CD4-positive, alpha-beta T cell (primary cell): ENCODE results near the gene MUC4. TPM values are rescaled to one million over a fixed set of nuclear protein-coding genes. Genes with fewer than 3 reads are reported as not detected.

Experiments
- ATAC-seq: fragments of 200-7000 bp; cut with Tn5 transposase; one replicate; pipeline ENCODE4 v1.10.0; 2022; ENCODE audit warnings: mild to moderate bottlenecking; ENCODE audit not compliant: poor library complexity
- CTCF ChIA-PET: fragments of 350-600 bp; sonication (Branson Sonifier 250); formaldehyde crosslinking; loops from one replicate; lab custom pipeline; 2021; ENCODE audit warnings: antibody characterized with exemption, inconsistent platforms; lab: Charles Lee
- POLR2A ChIA-PET: fragments of 350-600 bp; sonication (Branson Sonifier 250); formaldehyde crosslinking; loops from one replicate; lab custom pipeline; 2021; ENCODE audit warnings: antibody characterized with exemption, inconsistent platforms; lab: Charles Lee
- DNase-seq, 14 experiments: peaks; one replicate each; pipeline ENCODE4 v3.0.0-alpha.2; 2013 to 2020; ENCODE audit warnings: mixed read lengths in 2 of 14
- H3K27ac ChIP-seq, 2 donors: one replicate each; pipeline versions ENCODE4 v1.5.1 to v1.7.0; 2013; ENCODE audit warnings: low read length in 2 of 2, low read depth in 1 of 2, mild to moderate bottlenecking in 1 of 2
- H3K27me3 ChIP-seq, 2 experiments: 1 replicate in 1 of 2; 2 replicates in 1 of 2; pipeline versions ENCODE4 v1.6.1 to v1.7.0; 2013; ENCODE audit warnings: low read length in 2 of 2, control low read depth in 1 of 2, mild to moderate bottlenecking in 1 of 2, moderate library complexity in 1 of 2; ENCODE audit not compliant: insufficient read depth in 2 of 2, control insufficient read depth in 1 of 2
- H3K36me3 ChIP-seq: one replicate; pipeline ENCODE4 v1.6.1; 2013; ENCODE audit warnings: low read length, control low read depth; ENCODE audit not compliant: insufficient read depth
- H3K4me1 ChIP-seq: one replicate; pipeline ENCODE4 v1.6.1; 2013; ENCODE audit warnings: low read length, control low read depth; ENCODE audit not compliant: insufficient read depth
- H3K4me3 ChIP-seq: one replicate; pipeline ENCODE4 v1.5.1; 2013; ENCODE audit warnings: mild to moderate bottlenecking, low read length, moderate library complexity
- H3K9me3 ChIP-seq, 2 experiments: 1 replicate in 1 of 2; 2 replicates in 1 of 2; pipeline versions ENCODE4 v1.6.1 to v1.7.0; 2013; ENCODE audit warnings: low read length in 2 of 2, mild to moderate bottlenecking in 2 of 2, control low read depth in 1 of 2, moderate library complexity in 1 of 2; ENCODE audit not compliant: control insufficient read depth in 1 of 2, insufficient read depth in 1 of 2
- H3K27ac Mint-ChIP-seq: one replicate; pipeline ENCODE4 v1.8.0; 2020; ENCODE audit warnings: mixed read lengths
- H3K27me3 Mint-ChIP-seq: one replicate; pipeline ENCODE4 v1.8.0; 2021; ENCODE audit warnings: mixed read lengths
- H3K36me3 Mint-ChIP-seq: one replicate; pipeline ENCODE4 v1.8.0; 2021; ENCODE audit warnings: low read depth, mixed read lengths
- H3K4me1 Mint-ChIP-seq: one replicate; pipeline ENCODE4 v1.8.0; 2021; ENCODE audit warnings: low read depth, mixed read lengths
- H3K4me3 Mint-ChIP-seq: one replicate; pipeline ENCODE4 v1.8.0; 2020; ENCODE audit warnings: mild to moderate bottlenecking, mixed read lengths
- H3K9me3 Mint-ChIP-seq: one replicate; pipeline ENCODE4 v1.8.0; 2020; ENCODE audit warnings: mixed read lengths
- intact Hi-C, 2 experiments: fragments of 100-400 bp; cut with DNase I in 1 of 2; cut with micrococcal nuclease in 1 of 2; formaldehyde crosslinking; loops; one replicate each; pipeline versions ENCODE4 v1.15.1 to v1.9.0; 2023 to 2025; cut with DNase I, micrococcal nuclease
- total RNA-seq, 174 experiments: library from RNA in 2 of 174; stranded (reverse) in 2 of 174; gene quantifications; one replicate each; pipeline ENCODE4 v1.2.3 and lab custom pipeline; 2021 to 2026
- TF ChIP-seq, protein P1 (sequence below): fragments of 200-600 bp; IDR thresholded peaks from one replicate; pipeline ENCODE4 v1.8.0; 2022; ENCODE audit warnings: antibody characterized with exemption, mild to moderate bottlenecking

MUC4 gene
- total RNA-seq, 2 experiments from 2014 or later = not detected

- ChIA-PET CTCF (no interaction called here), POLR2A (no interaction called here)
- peaks cover 3% of the 10 kb centered on the region for H3K4me1 ChIP-seq
- H3K9me3 ChIP-seq = no peaks in the 10 kb centered on the region
- intact Hi-C loops = no loop called here
- Mint-ChIP-seq H3K27ac (no peak overlapping the region), H3K36me3 (peaks cover 25% of the 10 kb centered on the region), H3K4me3 (no peak overlapping the region), H3K27me3 (no peaks in the 10 kb centered on the region), H3K9me3 (no peaks in the 10 kb centered on the region), H3K4me1 (no peaks in the 10 kb centered on the region)
- peaks cover 9% of the 10 kb centered on the region for H3K36me3 ChIP-seq
- ATAC-seq = no peak
- H3K27me3 ChIP-seq = no peaks in the 10 kb centered on the region
- H3K4me3 ChIP-seq = no peak overlapping the region
- TF ChIP-seq, protein P1, sequence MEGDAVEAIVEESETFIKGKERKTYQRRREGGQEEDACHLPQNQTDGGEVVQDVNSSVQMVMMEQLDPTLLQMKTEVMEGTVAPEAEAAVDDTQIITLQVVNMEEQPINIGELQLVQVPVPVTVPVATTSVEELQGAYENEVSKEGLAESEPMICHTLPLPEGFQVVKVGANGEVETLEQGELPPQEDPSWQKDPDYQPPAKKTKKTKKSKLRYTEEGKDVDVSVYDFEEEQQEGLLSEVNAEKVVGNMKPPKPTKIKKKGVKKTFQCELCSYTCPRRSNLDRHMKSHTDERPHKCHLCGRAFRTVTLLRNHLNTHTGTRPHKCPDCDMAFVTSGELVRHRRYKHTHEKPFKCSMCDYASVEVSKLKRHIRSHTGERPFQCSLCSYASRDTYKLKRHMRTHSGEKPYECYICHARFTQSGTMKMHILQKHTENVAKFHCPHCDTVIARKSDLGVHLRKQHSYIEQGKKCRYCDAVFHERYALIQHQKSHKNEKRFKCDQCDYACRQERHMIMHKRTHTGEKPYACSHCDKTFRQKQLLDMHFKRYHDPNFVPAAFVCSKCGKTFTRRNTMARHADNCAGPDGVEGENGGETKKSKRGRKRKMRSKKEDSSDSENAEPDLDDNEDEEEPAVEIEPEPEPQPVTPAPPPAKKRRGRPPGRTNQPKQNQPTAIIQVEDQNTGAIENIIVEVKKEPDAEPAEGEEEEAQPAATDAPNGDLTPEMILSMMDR = no peak
- H3K27ac ChIP-seq = no peak overlapping the region
- no peak for DNase-seq
These were observed 94.3 kb downstream of the MUC4 start for GRCh38 chr3:195717416-195717815.

DNA sequence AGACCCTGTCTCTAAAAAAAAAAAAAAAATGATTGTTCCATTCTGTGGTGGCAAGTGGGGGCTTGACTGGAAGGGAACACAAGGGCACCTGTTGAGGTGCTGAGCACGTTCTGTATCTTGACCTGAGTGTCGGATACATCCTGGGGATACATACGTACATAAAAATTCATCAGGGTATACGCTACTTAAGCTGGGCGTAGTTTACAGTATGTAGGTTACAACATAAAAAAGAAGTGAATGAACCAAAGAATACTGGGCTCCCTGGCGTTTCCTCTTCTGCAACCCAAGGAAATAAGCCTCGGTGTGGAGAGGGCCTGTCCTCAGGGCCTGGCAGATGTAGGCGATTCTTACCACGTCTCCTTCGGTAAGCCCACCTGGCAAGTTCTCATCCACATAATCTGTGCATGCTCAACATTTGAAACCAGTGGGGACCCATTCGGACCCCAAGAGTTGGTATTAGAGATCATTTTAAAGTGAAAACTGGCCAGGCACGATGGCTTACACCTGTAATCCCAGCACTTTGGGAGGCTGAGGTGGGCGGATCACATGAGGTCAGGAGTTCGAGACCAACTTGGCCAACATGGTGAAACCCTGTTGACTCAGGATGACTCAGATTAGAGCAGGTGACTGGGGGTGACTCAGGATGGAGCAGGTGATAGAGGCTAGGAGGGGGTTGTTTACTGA, 96.0 kb downstream of the MUC4 start:
- Mint-ChIP-seq H3K27me3 (no peaks in the 10 kb centered on the region), H3K4me1 (no peaks in the 10 kb centered on the region), H3K36me3 (peaks cover 37% of the 10 kb centered on the region), H3K27ac (no peak overlapping the region), H3K9me3 (no peaks in the 10 kb centered on the region), H3K4me3 (no peak overlapping the region)
- H3K4me3 ChIP-seq = no peak overlapping the region
- H3K4me1 ChIP-seq = no peaks in the 10 kb centered on the region
- intact Hi-C loops = no loop called here
- H3K27ac ChIP-seq = no peak overlapping the region
- TF ChIP-seq, protein P1 = no peak
- ChIA-PET POLR2A (no interaction called here), CTCF (interaction anchor here (0.6 kb wide), 1 partner anchor 9 kb away, joined by 3 read pairs; no protein-coding TSS in a partner anchor)
- no peaks in the 10 kb centered on the region for H3K9me3 ChIP-seq
- DNase-seq (no peak), ATAC-seq (no peak)
- peaks cover 19% of the 10 kb centered on the region for H3K36me3 ChIP-seq
- H3K27me3 ChIP-seq = no peaks in the 10 kb centered on the region

DNA sequence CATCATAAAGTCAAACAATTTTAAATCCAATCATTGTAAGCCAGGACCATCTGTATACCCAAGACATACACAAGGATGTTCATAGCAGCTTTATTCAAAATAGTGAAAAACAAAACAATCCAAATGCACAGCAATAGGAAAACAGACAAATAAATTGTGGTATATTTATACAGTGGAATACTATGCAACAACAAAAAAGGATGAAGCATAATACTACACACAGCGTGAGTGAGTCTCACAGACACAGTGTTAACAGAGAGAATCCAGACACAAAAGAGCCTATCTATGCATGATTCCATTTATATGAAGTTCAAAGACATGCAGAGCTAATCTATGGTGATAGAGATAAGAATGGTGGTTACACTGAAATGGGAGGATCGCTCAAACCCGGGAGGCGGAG, 96.6 kb downstream of the MUC4 start:
- Mint-ChIP-seq H3K36me3 (peaks cover 43% of the 10 kb centered on the region), H3K4me1 (no peaks in the 10 kb centered on the region), H3K27me3 (no peaks in the 10 kb centered on the region), H3K27ac (no peak overlapping the region), H3K9me3 (no peaks in the 10 kb centered on the region), H3K4me3 (no peak overlapping the region)
- H3K27ac ChIP-seq = no peak overlapping the region
- H3K4me1 ChIP-seq = no peaks in the 10 kb centered on the region
- H3K4me3 ChIP-seq = no peak overlapping the region
- TF ChIP-seq, protein P1 = no peak
- no peaks in the 10 kb centered on the region for H3K9me3 ChIP-seq
- DNase-seq = no peak
- H3K27me3 ChIP-seq = no peaks in the 10 kb centered on the region
- peaks cover 19% of the 10 kb centered on the region for H3K36me3 ChIP-seq
- ChIA-PET POLR2A (no interaction called here), CTCF (interaction anchor here (0.6 kb wide), 1 partner anchor 8 kb away, joined by 3 read pairs; no protein-coding TSS in a partner anchor)
- no peak for ATAC-seq
- intact Hi-C loops = no loop called here
